Measurements from ENCODE around the gene USP3.
A peak's percentile ranks its signal among the peaks of the same experiment; 100 is the strongest.

The USP3 gene

GRCh38 chr15:63599401-63600000, 95.1 kb downstream of the USP3 start:
- in situ Hi-C loops (cut with HindIII; ENCODE audit: low pct_unique_long_range_greater_than_20kb, low sequenced_read_pairs), result no loop called here
- peak; percentile 73 to 84 for DNase-seq (ENCODE audit: low read depth in 1 of 2, low spot score in 1 of 2)
- no peak for TF ChIP-seq JUND (IDR thresholded peaks at IDR 0.05; ENCODE audit: low read depth)

GRCh38 chr15:63600001-63600615, 95.7 kb downstream of the USP3 start:
- peak in 1 of 2 experiments; percentile 30 for DNase-seq (ENCODE audit: low read depth in 1 of 2, low spot score in 1 of 2)
- no peak for TF ChIP-seq JUND (IDR thresholded peaks at IDR 0.05; ENCODE audit: low read depth)
- in situ Hi-C loops (cut with HindIII; ENCODE audit: low pct_unique_long_range_greater_than_20kb, low sequenced_read_pairs), result no loop called here

GRCh38 chr15:63600616-63601025, 96.2 kb downstream of the USP3 start:
- no peak for TF ChIP-seq JUND (IDR thresholded peaks at IDR 0.05; ENCODE audit: low read depth)
- in situ Hi-C loops (cut with HindIII; ENCODE audit: low pct_unique_long_range_greater_than_20kb, low sequenced_read_pairs), result no loop called here
- DNase-seq (ENCODE audit: low read depth in 1 of 2, low spot score in 1 of 2), result peak; percentile 91 to 96

- DNase-seq (ENCODE audit: low read depth in 1 of 2, low spot score in 1 of 2), result peak; percentile 24 to 35
- TF ChIP-seq JUND (IDR thresholded peaks at IDR 0.05; ENCODE audit: low read depth), result no peak
Observed at GRCh38 chr15:63601026-63601703, 96.8 kb downstream of the USP3 start.

GRCh38 chr15:63601704-63602185, 97.4 kb downstream of the USP3 start:
- TF ChIP-seq JUND (IDR thresholded peaks at IDR 0.05; ENCODE audit: low read depth), result no peak
- no peak for DNase-seq (ENCODE audit: low read depth in 1 of 2, low spot score in 1 of 2)
- in situ Hi-C loops (cut with HindIII; ENCODE audit: low pct_unique_long_range_greater_than_20kb, low sequenced_read_pairs), result no loop called here

More at GRCh38 chr15:63601026-63601703, 96.8 kb downstream of the USP3 start:
- in situ Hi-C loops (cut with HindIII; ENCODE audit: low pct_unique_long_range_greater_than_20kb, low sequenced_read_pairs), result no loop called here

GRCh38 chr15:63602595-63602994, 98.2 kb downstream of the USP3 start:
- no peak for DNase-seq (ENCODE audit: low read depth in 1 of 2, low spot score in 1 of 2)
- no peak for TF ChIP-seq JUND (IDR thresholded peaks at IDR 0.05; ENCODE audit: low read depth)
- in situ Hi-C loops (cut with HindIII; ENCODE audit: low pct_unique_long_range_greater_than_20kb, low sequenced_read_pairs), result no loop called here

GRCh38 chr15:63603516-63603915, 99.1 kb downstream of the USP3 start:
- in situ Hi-C loops (cut with HindIII; ENCODE audit: low pct_unique_long_range_greater_than_20kb, low sequenced_read_pairs), result no loop called here
- no peak for TF ChIP-seq JUND (IDR thresholded peaks at IDR 0.05; ENCODE audit: low read depth)
- DNase-seq (ENCODE audit: low read depth in 1 of 2, low spot score in 1 of 2), result no peak

- no peak for DNase-seq (ENCODE audit: low read depth in 1 of 2, low spot score in 1 of 2)
- TF ChIP-seq JUND (IDR thresholded peaks at IDR 0.05; ENCODE audit: low read depth), result no peak
- in situ Hi-C loops (cut with HindIII; ENCODE audit: low pct_unique_long_range_greater_than_20kb, low sequenced_read_pairs), result no loop called here
Observed at GRCh38 chr15:63604281-63604680, 99.9 kb downstream of the USP3 start.

- in situ Hi-C loops (cut with HindIII; ENCODE audit: low pct_unique_long_range_greater_than_20kb, low sequenced_read_pairs), result no loop called here
- no peak for TF ChIP-seq JUND (IDR thresholded peaks at IDR 0.05; ENCODE audit: low read depth)
- no peak for DNase-seq (ENCODE audit: low read depth in 1 of 2, low spot score in 1 of 2)
Observed at GRCh38 chr15:63605036-63605435, 100.6 kb downstream of the USP3 start.

GRCh38 chr15:63605816-63606215, 101.4 kb downstream of the USP3 start:
- in situ Hi-C loops (cut with HindIII; ENCODE audit: low pct_unique_long_range_greater_than_20kb, low sequenced_read_pairs), result no loop called here
- DNase-seq (ENCODE audit: low read depth in 1 of 2, low spot score in 1 of 2), result no peak
- no peak for TF ChIP-seq JUND (IDR thresholded peaks at IDR 0.05; ENCODE audit: low read depth)

- in situ Hi-C loops (cut with HindIII; ENCODE audit: low pct_unique_long_range_greater_than_20kb, low sequenced_read_pairs), result no loop called here
- DNase-seq (ENCODE audit: low read depth in 1 of 2, low spot score in 1 of 2), result no peak
- TF ChIP-seq JUND (IDR thresholded peaks at IDR 0.05; ENCODE audit: low read depth), result no peak
Observed at GRCh38 chr15:63606308-63606707, 101.9 kb downstream of the USP3 start.

- no peak for TF ChIP-seq JUND (IDR thresholded peaks at IDR 0.05; ENCODE audit: low read depth)
- no peak for DNase-seq (ENCODE audit: low read depth in 1 of 2, low spot score in 1 of 2)
- in situ Hi-C loops (cut with HindIII; ENCODE audit: low pct_unique_long_range_greater_than_20kb, low sequenced_read_pairs), result no loop called here
Observed at GRCh38 chr15:63608989-63609388, 104.6 kb downstream of the USP3 start.

GRCh38 chr15:63609448-63609847, 105.1 kb downstream of the USP3 start:
- TF ChIP-seq JUND (IDR thresholded peaks at IDR 0.05; ENCODE audit: low read depth), result no peak
- DNase-seq (ENCODE audit: low read depth in 1 of 2, low spot score in 1 of 2), result no peak
- in situ Hi-C loops (cut with HindIII; ENCODE audit: low pct_unique_long_range_greater_than_20kb, low sequenced_read_pairs), result no loop called here
